SKM-1 treated with dmso at 0.1 percent for 144 hours (cell line): ENCODE measurements around the gene HES2.
"Not testable (repeated sequence)": the region's sequence is repeated elsewhere in the genome, so short reads cannot be mapped to it uniquely, and the experiment has no call there.

Source experiments
- DNase-seq: peaks from one replicate; lab custom pipeline; 2025; ENCODE audit not compliant: unreplicated experiment; lab: John Stamatoyannopoulos, UW

HES2 gene

GRCh38 chr1:6419397-6419803 is 319 bp downstream of the HES2 start:
- DNase-seq = no peak

- no peak for DNase-seq
These were observed 887 bp downstream of the HES2 start for GRCh38 chr1:6418668-6419396.

- no peak for DNase-seq
These were observed 1.6 kb downstream of the HES2 start for GRCh38 chr1:6417961-6418667.

GRCh38 chr1:6416906-6417305 is 2.8 kb downstream of the HES2 start:
- no peak for DNase-seq

- DNase-seq = no peak
These were observed 3.4 kb downstream of the HES2 start for GRCh38 chr1:6416295-6416656.

- DNase-seq = no peak
These were observed 4.7 kb downstream of the HES2 start for GRCh38 chr1:6414881-6415626.

- no peak for DNase-seq
These were observed 5.3 kb downstream of the HES2 start for GRCh38 chr1:6414443-6414844.

GRCh38 chr1:6412896-6413295 is 6.8 kb downstream of the HES2 start:
- no peak for DNase-seq

- no peak for DNase-seq
These were observed 9.3 kb downstream of the HES2 start for GRCh38 chr1:6410248-6410893.

- no peak for DNase-seq
These were observed 10.0 kb downstream of the HES2 start for GRCh38 chr1:6409733-6410132.

GRCh38 chr1:6409053-6409452 is 10.7 kb downstream of the HES2 start:
- no peak for DNase-seq

GRCh38 chr1:6408023-6408422 is 11.7 kb downstream of the HES2 start:
- no peak for DNase-seq

GRCh38 chr1:6401673-6402072 is 18.0 kb downstream of the HES2 start:
- DNase-seq = peak; percentile 83

- no peak for DNase-seq
These were observed 20.4 kb downstream of the HES2 start for GRCh38 chr1:6399294-6399693.

GRCh38 chr1:6397844-6398441 is 21.8 kb downstream of the HES2 start:
- DNase-seq = no peak

GRCh38 chr1:6396998-6397397 is 22.7 kb downstream of the HES2 start:
- no peak for DNase-seq

- not testable (repeated sequence) for DNase-seq
These were observed 23.9 kb downstream of the HES2 start for GRCh38 chr1:6395781-6396244.

GRCh38 chr1:6395130-6395529 is 24.6 kb downstream of the HES2 start:
- DNase-seq = not testable (repeated sequence)

- DNase-seq = peak; percentile 90
These were observed 26.1 kb downstream of the HES2 start, which contains the start of gene ACOT7 for GRCh38 chr1:6393400-6394187. Gene ACOT7 (minus strand): TSS chr1:6393767. CDS start chr1:6393399, 368 bp downstream.

GRCh38 chr1:6392809-6393399 is 26.8 kb downstream of the HES2 start:
- DNase-seq = no peak
